ENCODE results near the gene UBE3A. TPM values are rescaled to one million over a fixed set of nuclear protein-coding genes. Genes with fewer than 3 reads are reported as not detected.

Gene UBE3A
- polyA plus RNA-seq, 3 donors: 84.8 to 87.5 (median 87.0) TPM

- no peak for DNase-seq
These were observed 103.5 kb downstream of the UBE3A start for GRCh38 chr15:25335279-25335678.

- DNase-seq: no peak
These were observed 105.8 kb downstream of the UBE3A start for GRCh38 chr15:25333049-25333448.

GRCh38 chr15:25332306-25332705, 106.5 kb downstream of the UBE3A start:
- no peak for DNase-seq

GRCh38 chr15:25331860-25332259, 107.0 kb downstream of the UBE3A start:
- DNase-seq: no peak

- DNase-seq: no peak
These were observed 107.4 kb downstream of the UBE3A start for GRCh38 chr15:25331404-25331803.

- no peak for DNase-seq
These were observed 109.1 kb downstream of the UBE3A start for GRCh38 chr15:25329696-25330095.

- DNase-seq: no peak
These were observed 111.1 kb downstream of the UBE3A start for GRCh38 chr15:25327686-25328085.

GRCh38 chr15:25325187-25325586, 113.6 kb downstream of the UBE3A start:
- no peak for DNase-seq

- DNase-seq: no peak
These were observed 115.4 kb downstream of the UBE3A start for GRCh38 chr15:25323420-25323819.

GRCh38 chr15:25287823-25288222, 151.0 kb downstream of the UBE3A start:
- DNase-seq: no peak
